Embryonic facial prominence (tissue), 1 donor: ENCODE results near the gene SMU1.
A peak's percentile ranks its signal among the peaks of the same experiment; 100 is the strongest.

Source experiments
- DNase-seq: peaks from one replicate; pipeline ENCODE4 v3.0.0-alpha.2; 2016; ENCODE audit errors: extremely low spot score

The SMU1 gene

GRCh38 chr9:33046061-33046460, 30.4 kb downstream of the SMU1 start:
- DNase-seq: no peak

- DNase-seq: no peak
Measured at GRCh38 chr9:33044677-33045282, 31.7 kb downstream of the SMU1 start.

DNA sequence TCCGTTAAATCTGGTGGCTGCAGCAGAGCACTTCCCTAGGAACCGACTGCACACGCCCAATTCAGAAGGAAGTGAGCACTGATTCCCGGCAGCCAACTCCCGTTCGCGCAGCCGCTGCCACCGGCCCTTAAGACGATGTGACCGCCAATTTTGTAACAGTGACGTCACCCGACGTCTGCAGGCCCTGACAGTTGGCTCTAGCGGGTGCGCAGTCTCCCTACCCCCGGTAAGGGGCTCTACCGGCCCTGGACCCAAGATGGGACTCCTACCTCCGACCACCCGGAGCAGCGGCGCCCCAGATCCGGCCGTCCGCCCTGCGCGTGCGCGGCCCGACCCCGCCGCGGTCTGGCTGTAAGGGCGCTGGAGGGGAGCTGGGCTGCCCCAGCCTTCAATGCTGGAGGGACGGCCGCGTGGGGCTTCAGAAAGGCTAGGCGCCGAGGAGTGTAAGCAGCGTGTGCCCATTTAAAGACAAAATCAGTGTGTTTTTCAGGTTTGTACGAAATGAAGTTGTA, 32.3 kb downstream of the SMU1 start:
- peak; percentile 84 for DNase-seq

GRCh38 chr9:33043671-33044070, 32.8 kb downstream of the SMU1 start:
- no peak for DNase-seq

DNA sequence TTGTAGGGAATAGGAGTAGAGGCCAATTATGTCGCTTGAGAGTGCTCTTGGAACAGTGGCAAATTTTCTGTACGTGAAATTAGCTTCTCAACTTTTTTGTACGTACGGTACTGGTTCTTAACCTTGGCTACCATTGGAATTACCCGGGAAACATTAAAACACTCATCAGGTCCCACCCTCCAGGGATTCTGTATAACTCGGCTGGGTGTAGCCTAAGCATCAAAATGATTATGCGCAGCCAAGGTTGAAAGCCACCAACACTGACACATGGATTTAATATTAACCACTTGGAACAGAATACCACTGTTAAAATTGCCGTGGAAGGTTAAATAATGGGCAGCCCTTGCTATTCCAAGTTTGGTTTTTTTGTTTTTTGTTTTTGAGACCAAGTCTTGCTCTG, 34.0 kb downstream of the SMU1 start:
- DNase-seq: no peak

- no peak for DNase-seq
Measured at GRCh38 chr9:33041432-33042188, 34.9 kb downstream of the SMU1 start.

GRCh38 chr9:33040792-33041431, 35.6 kb downstream of the SMU1 start:
- DNase-seq: no peak

GRCh38 chr9:33032865-33033264, 43.6 kb downstream of the SMU1 start:
- no peak for DNase-seq

- no peak for DNase-seq
Measured at GRCh38 chr9:33032292-33032691, 44.2 kb downstream of the SMU1 start.

- no peak for DNase-seq
Measured at GRCh38 chr9:33030285-33030684, 46.2 kb downstream of the SMU1 start.

DNA sequence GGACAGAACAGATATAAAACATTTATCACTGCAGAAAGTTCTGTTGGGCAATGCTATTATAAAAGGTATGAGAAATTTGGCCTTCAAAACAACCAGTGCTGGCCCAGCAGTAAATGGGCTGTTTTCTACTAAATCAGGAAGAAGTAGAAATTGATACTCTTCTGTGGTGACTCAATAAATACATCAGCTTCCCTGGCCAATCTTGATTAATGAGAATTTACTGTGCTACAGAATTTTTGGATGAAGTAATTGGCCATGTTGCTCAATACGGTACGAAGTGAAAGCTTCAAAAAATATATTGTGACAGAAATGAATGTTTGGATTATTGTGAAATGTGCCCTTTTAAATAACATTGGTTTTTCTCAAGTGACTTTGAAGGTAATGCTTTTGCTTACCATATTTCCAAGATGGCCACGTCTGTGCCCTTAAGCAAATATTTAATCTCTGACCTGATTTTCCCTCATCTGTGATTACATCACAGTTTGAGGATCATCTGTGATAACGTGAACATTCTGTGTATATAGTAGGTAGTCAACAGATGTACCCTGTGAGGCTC, 47.2 kb downstream of the SMU1 start:
- no peak for DNase-seq

DNA sequence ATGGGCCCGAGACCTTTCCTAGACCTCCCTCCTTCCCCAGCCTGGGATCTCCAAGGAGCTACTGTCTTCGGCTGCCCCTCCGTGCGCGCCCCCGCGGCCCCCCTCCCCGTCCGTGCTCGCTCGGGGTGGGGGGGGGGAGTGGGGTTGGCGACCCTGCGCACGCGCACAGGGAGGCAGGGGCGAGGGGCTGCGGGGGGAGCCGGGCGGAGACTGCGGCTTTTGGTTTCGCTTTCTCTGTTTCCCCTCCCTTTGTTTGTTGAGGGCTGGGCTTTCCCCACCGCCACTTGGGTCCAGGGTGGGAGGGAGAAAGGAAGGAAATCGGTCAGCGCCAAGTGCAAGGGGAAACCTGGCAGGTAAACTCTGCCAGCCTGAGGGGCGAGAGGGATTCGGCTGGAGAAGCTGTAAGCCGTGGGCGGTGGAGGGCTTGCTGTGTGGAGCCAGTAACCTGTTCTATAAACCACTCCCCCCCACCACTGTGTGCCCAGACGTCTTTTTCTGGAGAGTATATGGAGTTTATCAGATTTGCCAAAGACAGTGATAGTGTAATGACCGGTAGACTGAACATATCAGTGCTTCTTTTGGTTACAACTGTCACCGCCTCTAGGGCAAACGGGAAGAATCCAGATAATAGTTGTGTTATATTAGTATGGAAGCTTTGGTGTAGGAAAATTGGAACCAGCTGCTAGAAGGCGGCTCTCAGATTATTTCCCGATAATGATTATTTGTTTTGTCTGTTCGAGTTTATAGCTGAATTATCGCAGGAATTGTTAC, 50.7 kb downstream of the SMU1 start:
- DNase-seq: peak; percentile 45

DNA sequence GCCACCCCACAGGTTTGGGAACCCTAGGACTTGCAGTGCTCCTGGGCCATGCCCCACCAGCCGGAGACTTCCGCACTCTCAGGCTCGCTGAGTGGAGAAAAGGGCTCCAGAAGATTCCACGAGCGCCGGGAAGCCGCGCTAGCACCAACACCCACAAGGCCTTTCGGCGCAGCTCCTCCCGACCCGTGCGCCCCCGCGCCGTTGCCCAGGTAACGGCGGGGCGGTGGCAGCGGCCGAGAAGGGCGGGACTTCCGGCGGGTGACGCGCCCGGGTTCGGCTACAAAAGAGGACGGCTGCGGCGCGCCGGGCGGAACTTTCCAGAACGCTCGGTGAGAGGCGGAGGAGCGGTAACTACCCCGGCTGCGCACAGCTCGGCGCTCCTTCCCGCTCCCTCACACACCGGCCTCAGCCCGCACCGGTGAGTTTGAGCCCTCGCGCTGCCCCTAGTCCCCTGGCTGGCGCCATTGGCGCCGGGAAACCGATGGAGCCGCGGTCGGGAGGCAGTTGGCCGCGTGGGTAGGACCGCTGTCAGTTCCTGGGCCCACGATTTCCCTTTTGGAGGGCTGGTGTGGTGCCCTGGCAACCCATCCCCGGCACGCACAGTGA, 51.4 kb downstream of the SMU1 start, which contains the start of gene DNAJA1:
Gene DNAJA1, plus strand, starts transcription at position 308 of the 606 bp plus-strand sequence. CDS start 1,212 bp downstream, outside the sequence.
- DNase-seq: peak; percentile 91

- DNase-seq: no peak
Measured at GRCh38 chr9:33024126-33024965, 52.1 kb downstream of the SMU1 start.

- DNase-seq: no peak
Measured at GRCh38 chr9:33023661-33024060, 52.8 kb downstream of the SMU1 start.

DNA sequence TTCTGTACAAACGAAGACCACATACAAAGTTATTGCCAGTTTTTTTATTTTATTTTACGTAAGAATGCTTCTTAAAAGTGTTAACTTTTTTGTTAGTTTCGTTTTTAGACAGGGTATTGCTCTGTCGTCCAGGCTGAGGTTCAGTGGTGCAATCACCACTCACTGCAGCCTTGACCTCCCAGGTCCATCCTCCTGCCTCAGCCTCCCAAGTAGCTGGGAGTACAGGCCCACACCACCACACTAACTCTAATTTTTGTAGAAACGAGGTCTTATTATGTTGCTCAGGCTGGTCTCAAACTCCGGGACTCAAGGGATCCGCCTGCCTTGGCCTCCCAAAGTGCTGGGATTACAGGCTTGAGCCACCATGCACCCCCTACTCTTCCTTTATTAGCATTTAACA, 53.7 kb downstream of the SMU1 start:
- no peak for DNase-seq

GRCh38 chr9:33022303-33022702, 54.2 kb downstream of the SMU1 start:
- DNase-seq: no peak

DNA sequence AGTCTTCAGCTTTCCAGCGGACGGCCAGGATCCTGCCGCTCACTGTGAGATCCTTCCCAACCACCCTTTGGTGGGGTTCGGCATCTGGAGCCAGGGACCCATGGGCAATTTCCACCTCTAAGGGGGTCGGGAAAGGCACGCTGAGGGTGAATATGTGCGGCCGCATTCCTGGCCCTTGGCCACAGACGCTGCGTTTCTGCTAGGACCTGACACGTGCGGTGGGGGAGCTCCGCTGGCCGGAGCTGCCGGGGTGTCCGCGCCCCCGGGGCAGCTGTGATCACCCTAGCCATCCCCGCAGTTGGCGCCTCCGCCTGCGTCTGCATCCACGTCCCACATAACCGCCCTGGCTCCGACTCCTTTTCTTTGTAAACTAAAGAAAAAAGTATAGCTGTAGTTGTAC, 56.7 kb downstream of the SMU1 start:
- DNase-seq: no peak

DNA sequence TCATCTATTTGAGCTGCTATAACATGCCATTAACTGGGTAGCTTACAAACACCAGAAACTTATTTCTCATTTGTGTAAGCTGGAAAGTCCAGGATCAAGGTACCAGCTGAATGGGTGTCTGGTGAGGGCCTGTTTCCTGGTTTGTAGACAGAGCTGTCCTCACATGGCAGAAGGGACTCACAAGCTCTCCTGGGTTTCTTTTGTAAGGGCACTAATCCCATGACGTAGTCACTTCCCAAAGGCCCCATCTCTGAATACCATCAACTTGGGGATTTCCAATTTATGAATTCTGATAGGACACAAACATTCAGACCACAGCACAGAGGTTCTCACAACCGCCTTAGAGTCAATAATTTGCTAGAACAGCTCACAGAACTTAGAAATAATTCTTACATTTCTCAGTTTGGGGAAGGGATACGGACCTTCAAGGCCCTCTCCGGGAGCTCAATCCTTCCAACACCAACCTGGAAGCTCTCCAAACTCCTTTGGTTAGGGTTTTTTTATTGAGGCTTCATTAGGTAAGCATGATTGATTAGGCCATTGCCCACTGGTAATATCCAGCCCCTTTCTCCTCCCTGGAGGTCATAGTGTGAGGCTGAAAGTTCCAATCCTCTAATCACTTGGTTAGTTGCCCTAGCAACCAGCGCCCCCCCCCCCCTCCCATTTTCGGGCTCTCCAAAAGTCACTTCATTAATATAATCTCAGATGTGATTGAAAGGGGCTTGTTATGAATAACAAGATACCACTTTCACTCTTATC, 59.0 kb downstream of the SMU1 start:
- DNase-seq: no peak

DNA sequence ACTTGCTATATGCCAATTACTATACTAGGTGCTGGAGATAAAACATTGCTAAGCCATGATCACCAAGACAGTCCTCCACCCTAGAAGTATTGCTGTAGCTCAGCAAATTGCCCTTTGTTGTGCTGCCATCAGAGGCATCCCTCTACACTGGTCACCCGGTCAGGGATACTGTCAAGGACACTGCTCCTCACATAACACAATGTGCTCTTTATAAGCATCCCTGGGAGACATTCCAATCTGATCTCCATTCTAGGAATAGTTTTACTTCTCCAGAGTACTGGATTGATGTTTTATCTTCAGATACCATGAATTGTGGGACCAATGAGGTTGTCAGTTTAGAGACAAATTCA, 61.8 kb downstream of the SMU1 start:
- no peak for DNase-seq
